CD4-positive, alpha-beta T cell (primary cell): ENCODE data around the gene PIK3CD. TPM values are rescaled to one million over a fixed set of nuclear protein-coding genes. Genes with fewer than 3 reads are reported as not detected.
A peak's percentile ranks its signal among the peaks of the same experiment; 100 is the strongest.

Source experiments
- ATAC-seq: fragments of 200-7000 bp; cut with Tn5 transposase; one replicate; pipeline ENCODE4 v1.10.0; 2022; ENCODE audit warnings: mild to moderate bottlenecking; ENCODE audit not compliant: poor library complexity
- CTCF ChIA-PET: fragments of 350-600 bp; sonication (Branson Sonifier 250); formaldehyde crosslinking; loops from one replicate; lab custom pipeline; 2021; ENCODE audit warnings: antibody characterized with exemption, inconsistent platforms; lab: Charles Lee
- POLR2A ChIA-PET: fragments of 350-600 bp; sonication (Branson Sonifier 250); formaldehyde crosslinking; loops from one replicate; lab custom pipeline; 2021; ENCODE audit warnings: antibody characterized with exemption, inconsistent platforms; lab: Charles Lee
- DNase-seq, 14 experiments: peaks; one replicate each; pipeline ENCODE4 v3.0.0-alpha.2; 2013 to 2020; ENCODE audit warnings: mixed read lengths in 2 of 14
- H3K27ac ChIP-seq, 2 donors: one replicate each; pipeline versions ENCODE4 v1.5.1 to v1.7.0; 2013; ENCODE audit warnings: low read length in 2 of 2, low read depth in 1 of 2, mild to moderate bottlenecking in 1 of 2
- H3K27me3 ChIP-seq, 2 experiments: 1 replicate in 1 of 2; 2 replicates in 1 of 2; pipeline versions ENCODE4 v1.6.1 to v1.7.0; 2013; ENCODE audit warnings: low read length in 2 of 2, control low read depth in 1 of 2, mild to moderate bottlenecking in 1 of 2, moderate library complexity in 1 of 2; ENCODE audit not compliant: insufficient read depth in 2 of 2, control insufficient read depth in 1 of 2
- H3K36me3 ChIP-seq: one replicate; pipeline ENCODE4 v1.6.1; 2013; ENCODE audit warnings: low read length, control low read depth; ENCODE audit not compliant: insufficient read depth
- H3K4me1 ChIP-seq: one replicate; pipeline ENCODE4 v1.6.1; 2013; ENCODE audit warnings: low read length, control low read depth; ENCODE audit not compliant: insufficient read depth
- H3K4me3 ChIP-seq: one replicate; pipeline ENCODE4 v1.5.1; 2013; ENCODE audit warnings: mild to moderate bottlenecking, low read length, moderate library complexity
- H3K9me3 ChIP-seq, 2 experiments: 1 replicate in 1 of 2; 2 replicates in 1 of 2; pipeline versions ENCODE4 v1.6.1 to v1.7.0; 2013; ENCODE audit warnings: low read length in 2 of 2, mild to moderate bottlenecking in 2 of 2, control low read depth in 1 of 2, moderate library complexity in 1 of 2; ENCODE audit not compliant: control insufficient read depth in 1 of 2, insufficient read depth in 1 of 2
- H3K27ac Mint-ChIP-seq: one replicate; pipeline ENCODE4 v1.8.0; 2020; ENCODE audit warnings: mixed read lengths
- H3K27me3 Mint-ChIP-seq: one replicate; pipeline ENCODE4 v1.8.0; 2021; ENCODE audit warnings: mixed read lengths
- H3K36me3 Mint-ChIP-seq: one replicate; pipeline ENCODE4 v1.8.0; 2021; ENCODE audit warnings: low read depth, mixed read lengths
- H3K4me1 Mint-ChIP-seq: one replicate; pipeline ENCODE4 v1.8.0; 2021; ENCODE audit warnings: low read depth, mixed read lengths
- H3K4me3 Mint-ChIP-seq: one replicate; pipeline ENCODE4 v1.8.0; 2020; ENCODE audit warnings: mild to moderate bottlenecking, mixed read lengths
- H3K9me3 Mint-ChIP-seq: one replicate; pipeline ENCODE4 v1.8.0; 2020; ENCODE audit warnings: mixed read lengths
- intact Hi-C, 2 experiments: fragments of 100-400 bp; cut with DNase I in 1 of 2; cut with micrococcal nuclease in 1 of 2; formaldehyde crosslinking; loops; one replicate each; pipeline versions ENCODE4 v1.15.1 to v1.9.0; 2023 to 2025; cut with DNase I, micrococcal nuclease
- total RNA-seq, 174 experiments: library from RNA in 2 of 174; stranded (reverse) in 2 of 174; gene quantifications; one replicate each; pipeline ENCODE4 v1.2.3 and lab custom pipeline; 2021 to 2026
- TF ChIP-seq, protein P1 (sequence below): fragments of 200-600 bp; IDR thresholded peaks from one replicate; pipeline ENCODE4 v1.8.0; 2022; ENCODE audit warnings: antibody characterized with exemption, mild to moderate bottlenecking

The PIK3CD gene
- total RNA-seq, 2 experiments from 2014 or later: 202 to 213 TPM

GRCh38 chr1:9613625-9614299 is 37.8 kb upstream of the PIK3CD start:
- no peaks in the 10 kb centered on the region for H3K9me3 Mint-ChIP-seq

DNA sequence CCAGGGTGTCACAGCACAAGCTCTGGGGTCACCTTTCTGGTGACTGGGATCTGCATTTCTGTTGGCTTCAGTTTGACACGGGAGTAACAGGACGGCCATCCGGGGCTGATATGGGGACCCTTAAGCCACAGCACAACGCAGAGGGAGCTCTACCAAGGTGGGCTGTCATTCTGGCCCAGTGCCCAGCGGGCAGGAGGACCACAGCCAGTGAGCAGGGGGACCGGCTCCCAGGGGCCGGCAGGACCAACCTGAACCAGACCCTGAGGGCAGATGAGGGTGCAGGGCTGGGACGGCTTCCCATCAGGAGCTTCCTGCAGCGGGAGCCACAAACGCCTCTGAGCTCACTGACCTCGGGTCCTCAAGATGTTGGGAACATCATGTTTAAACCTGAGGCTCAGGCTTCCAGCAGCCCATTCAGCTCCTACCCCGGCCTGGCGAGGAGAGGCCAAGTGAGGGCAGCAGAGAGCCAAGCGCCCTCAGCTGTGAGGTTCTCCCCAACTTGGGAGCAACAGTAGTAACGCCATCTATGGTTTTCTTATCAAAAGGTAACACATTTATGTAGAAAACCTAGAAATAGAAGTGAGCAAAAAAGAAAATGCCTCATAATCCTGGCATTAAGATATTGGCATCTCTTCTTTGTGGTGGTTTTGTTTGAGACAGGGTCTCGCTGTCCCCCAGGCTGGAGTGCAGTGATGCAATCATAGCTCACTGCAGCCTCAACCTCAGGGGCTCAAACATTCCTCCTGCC is 36.0 kb upstream of the PIK3CD start:
- H3K27ac Mint-ChIP-seq: no peak overlapping the region
- CTCF ChIA-PET: interaction anchor here (0.6 to 1.4 kb wide), 11 partner anchors 11 to 295 kb away, joined by 3 to 7 read pairs (median 4); no protein-coding TSS in a partner anchor
- Histone ChIP-seq H3K4me3 (no peak overlapping the region), H3K9me3 (no peaks in the 10 kb centered on the region), H3K36me3 (peaks cover 4% of the 10 kb centered on the region), H3K27me3 (no peaks in the 10 kb centered on the region), H3K4me1 (peaks cover 5% of the 10 kb centered on the region), H3K27ac (no peak overlapping the region)
- intact Hi-C loops: loop anchor here in 1 of 2 experiments (1.0 kb wide), 1 partner anchor 252 kb away; no protein-coding TSS in a partner anchor
- H3K36me3 Mint-ChIP-seq: no peaks in the 10 kb centered on the region
- peak; percentile 92 for ATAC-seq
- no peak overlapping the region for H3K4me3 Mint-ChIP-seq
- TF ChIP-seq, protein P1, sequence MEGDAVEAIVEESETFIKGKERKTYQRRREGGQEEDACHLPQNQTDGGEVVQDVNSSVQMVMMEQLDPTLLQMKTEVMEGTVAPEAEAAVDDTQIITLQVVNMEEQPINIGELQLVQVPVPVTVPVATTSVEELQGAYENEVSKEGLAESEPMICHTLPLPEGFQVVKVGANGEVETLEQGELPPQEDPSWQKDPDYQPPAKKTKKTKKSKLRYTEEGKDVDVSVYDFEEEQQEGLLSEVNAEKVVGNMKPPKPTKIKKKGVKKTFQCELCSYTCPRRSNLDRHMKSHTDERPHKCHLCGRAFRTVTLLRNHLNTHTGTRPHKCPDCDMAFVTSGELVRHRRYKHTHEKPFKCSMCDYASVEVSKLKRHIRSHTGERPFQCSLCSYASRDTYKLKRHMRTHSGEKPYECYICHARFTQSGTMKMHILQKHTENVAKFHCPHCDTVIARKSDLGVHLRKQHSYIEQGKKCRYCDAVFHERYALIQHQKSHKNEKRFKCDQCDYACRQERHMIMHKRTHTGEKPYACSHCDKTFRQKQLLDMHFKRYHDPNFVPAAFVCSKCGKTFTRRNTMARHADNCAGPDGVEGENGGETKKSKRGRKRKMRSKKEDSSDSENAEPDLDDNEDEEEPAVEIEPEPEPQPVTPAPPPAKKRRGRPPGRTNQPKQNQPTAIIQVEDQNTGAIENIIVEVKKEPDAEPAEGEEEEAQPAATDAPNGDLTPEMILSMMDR: peak; percentile 81
- H3K4me1 Mint-ChIP-seq: no peaks in the 10 kb centered on the region
- no peaks in the 10 kb centered on the region for H3K9me3 Mint-ChIP-seq
- POLR2A ChIA-PET: interaction anchor here (0.8 to 1.2 kb wide), 4 partner anchors 14 to 253 kb away, joined by 3 to 4 read pairs (median 3); no protein-coding TSS in a partner anchor
- H3K27me3 Mint-ChIP-seq: peaks cover 5% of the 10 kb centered on the region
- DNase-seq: peak; percentile 42 to 75 (median 54)

More at GRCh38 chr1:9613625-9614299, 37.8 kb upstream of the PIK3CD start:
- no peaks in the 10 kb centered on the region for H3K9me3 ChIP-seq
- Mint-ChIP-seq H3K4me3 (no peak overlapping the region), H3K27ac (no peak overlapping the region), H3K4me1 (no peaks in the 10 kb centered on the region), H3K36me3 (no peaks in the 10 kb centered on the region), H3K27me3 (peaks cover under 1% of the 10 kb centered on the region)
- POLR2A ChIA-PET: no interaction called here
- intact Hi-C loops: no loop called here
- TF ChIP-seq, protein P1: no peak
- H3K4me1 ChIP-seq: peaks cover 5% of the 10 kb centered on the region
- no peaks in the 10 kb centered on the region for H3K27me3 ChIP-seq
- DNase-seq (peak in 1 of 14 experiments; percentile 9), ATAC-seq (no peak)
- H3K36me3 ChIP-seq: peaks cover 4% of the 10 kb centered on the region
- CTCF ChIA-PET: no interaction called here
- H3K27ac ChIP-seq: no peak overlapping the region
- H3K4me3 ChIP-seq: no peak overlapping the region

DNA sequence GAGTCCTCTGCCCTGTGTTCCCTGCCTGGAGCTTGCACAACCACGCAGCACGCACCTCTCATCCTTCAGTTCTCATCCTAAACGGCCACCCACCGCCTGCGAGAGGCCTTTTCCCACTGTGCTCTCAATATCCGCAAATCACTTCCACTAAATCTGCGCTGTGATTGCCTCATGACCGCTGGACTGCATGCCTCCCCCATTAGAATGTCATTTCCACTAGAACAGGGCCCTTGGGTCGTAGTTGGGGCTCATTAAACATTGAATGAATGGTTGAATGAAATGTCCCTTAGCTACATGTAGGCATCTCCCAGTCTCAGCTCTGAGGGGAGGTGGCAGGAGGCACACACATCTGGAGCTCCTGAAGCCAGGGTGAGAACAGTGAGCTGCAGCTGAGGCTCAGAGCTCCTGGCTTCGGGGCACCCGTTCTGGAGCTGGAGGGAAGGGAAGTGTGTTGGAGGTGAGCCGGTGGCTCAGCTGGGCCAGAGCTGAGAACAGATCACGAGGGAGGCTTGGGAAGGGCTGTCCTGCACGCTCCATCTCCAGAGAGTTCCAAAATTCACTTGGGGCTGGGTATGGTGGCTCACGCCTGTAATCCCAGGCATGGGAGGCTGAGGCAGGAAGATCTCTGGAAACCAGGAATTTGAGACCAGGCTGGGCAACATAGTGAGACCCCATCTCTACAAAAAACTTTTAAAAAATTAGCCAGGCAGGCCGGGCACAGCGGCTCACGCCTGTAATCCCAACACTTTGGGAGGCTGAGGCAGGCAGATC is 32.4 kb upstream of the PIK3CD start:
- peaks cover 5% of the 10 kb centered on the region for H3K4me1 ChIP-seq
- CTCF ChIA-PET: interaction anchor here (1.5 kb wide), 1 partner anchor 13 kb away, joined by 3 read pairs; no protein-coding TSS in a partner anchor
- Mint-ChIP-seq H3K27ac (no peak overlapping the region), H3K4me1 (no peaks in the 10 kb centered on the region), H3K4me3 (no peak overlapping the region), H3K36me3 (no peaks in the 10 kb centered on the region), H3K27me3 (peaks cover 5% of the 10 kb centered on the region), H3K9me3 (no peaks in the 10 kb centered on the region)
- DNase-seq: no peak
- no peak overlapping the region for H3K4me3 ChIP-seq
- H3K36me3 ChIP-seq: no peaks in the 10 kb centered on the region
- intact Hi-C loops: no loop called here
- H3K9me3 ChIP-seq: no peaks in the 10 kb centered on the region
- H3K27me3 ChIP-seq: no peaks in the 10 kb centered on the region
- TF ChIP-seq, protein P1: no peak
- H3K27ac ChIP-seq: no peak overlapping the region
- ATAC-seq: no peak
- POLR2A ChIA-PET: interaction anchor here (0.6 kb wide), 1 partner anchor 7 kb away, joined by 3 read pairs; no protein-coding TSS in a partner anchor
